GM10266 (cell line): ENCODE measurements around the gene UVSSA.

Experiments used
- DNase-seq: peaks from one replicate; pipeline ENCODE4 v3.0.0; 2012; ENCODE audit errors: extremely low spot score
- TF ChIP-seq, protein P1 (sequence below): IDR thresholded peaks from 2 replicates; pipeline ENCODE4 v1.5.1; 2012; ENCODE audit warnings: mild to moderate bottlenecking, low read depth; ENCODE audit not compliant: control insufficient read depth, insufficient read depth; ENCODE audit errors: missing control alignments

UVSSA gene

DNA sequence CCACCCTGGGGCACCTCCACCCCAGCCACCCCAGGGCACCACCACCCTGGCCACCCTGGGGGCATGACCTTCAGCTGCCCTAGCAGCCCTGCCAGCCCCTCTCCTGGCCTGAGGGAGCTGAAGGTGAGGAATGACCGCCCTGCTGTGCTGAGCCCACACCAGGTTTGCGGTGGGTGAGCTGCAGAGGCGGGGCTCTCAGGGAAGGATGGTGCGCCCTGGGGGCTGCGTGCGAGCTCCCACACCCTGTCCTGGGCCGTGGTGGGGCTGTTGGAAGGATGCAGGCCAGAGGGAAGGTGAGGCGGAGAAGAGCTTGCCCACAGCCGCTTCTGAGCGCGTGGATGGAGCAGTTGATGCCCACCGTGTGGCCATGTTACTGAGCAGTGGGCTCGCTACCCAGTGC is 17.7 kb downstream of the UVSSA start:
- TF ChIP-seq, protein P1, sequence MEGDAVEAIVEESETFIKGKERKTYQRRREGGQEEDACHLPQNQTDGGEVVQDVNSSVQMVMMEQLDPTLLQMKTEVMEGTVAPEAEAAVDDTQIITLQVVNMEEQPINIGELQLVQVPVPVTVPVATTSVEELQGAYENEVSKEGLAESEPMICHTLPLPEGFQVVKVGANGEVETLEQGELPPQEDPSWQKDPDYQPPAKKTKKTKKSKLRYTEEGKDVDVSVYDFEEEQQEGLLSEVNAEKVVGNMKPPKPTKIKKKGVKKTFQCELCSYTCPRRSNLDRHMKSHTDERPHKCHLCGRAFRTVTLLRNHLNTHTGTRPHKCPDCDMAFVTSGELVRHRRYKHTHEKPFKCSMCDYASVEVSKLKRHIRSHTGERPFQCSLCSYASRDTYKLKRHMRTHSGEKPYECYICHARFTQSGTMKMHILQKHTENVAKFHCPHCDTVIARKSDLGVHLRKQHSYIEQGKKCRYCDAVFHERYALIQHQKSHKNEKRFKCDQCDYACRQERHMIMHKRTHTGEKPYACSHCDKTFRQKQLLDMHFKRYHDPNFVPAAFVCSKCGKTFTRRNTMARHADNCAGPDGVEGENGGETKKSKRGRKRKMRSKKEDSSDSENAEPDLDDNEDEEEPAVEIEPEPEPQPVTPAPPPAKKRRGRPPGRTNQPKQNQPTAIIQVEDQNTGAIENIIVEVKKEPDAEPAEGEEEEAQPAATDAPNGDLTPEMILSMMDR: no peak
- DNase-seq: no peak

DNA sequence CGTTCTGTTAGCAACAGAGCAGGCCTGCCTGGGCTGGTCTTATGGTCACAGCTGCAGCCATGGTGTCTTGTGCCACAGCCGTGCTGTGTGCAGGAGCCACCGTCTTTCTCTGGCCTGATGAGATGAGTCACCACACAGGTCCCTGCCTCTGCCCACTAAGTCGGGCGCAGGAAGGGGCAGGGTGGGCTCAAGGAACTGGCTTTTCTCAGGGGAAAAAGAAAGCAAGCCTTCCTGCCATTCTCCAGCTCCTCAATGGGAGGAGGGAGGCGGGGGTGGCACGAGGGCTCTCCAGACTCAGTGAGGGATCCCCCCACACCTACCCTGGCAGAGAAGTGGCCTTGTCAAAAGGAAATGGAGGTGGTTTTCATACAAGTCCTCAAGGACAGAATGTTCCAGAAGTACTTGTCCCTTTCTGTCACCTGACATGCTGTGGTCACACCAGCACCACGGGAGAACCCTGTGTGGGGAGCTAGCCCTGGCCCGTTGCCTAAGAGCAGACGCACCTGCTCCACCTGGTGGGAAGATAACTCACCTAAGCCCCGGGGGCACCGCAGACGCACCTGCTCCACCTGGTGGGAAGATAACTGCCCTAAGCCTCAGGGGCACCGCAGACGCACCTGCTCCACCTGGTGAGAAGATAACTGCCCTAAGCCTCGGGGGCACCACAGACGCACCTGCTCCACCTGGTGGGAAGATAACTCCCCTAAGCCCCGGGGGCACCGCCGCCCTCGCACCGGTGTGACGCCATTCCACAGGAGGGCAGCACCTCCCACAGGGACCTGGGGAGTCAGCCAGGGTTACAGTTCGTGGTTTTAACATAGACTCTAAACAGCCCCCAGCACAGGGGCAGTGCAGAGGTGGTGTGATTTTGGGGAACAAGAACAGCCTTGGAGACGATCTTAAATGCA is 18.5 kb downstream of the UVSSA start:
- TF ChIP-seq, protein P1: peak; percentile 9
- DNase-seq: no peak

DNA sequence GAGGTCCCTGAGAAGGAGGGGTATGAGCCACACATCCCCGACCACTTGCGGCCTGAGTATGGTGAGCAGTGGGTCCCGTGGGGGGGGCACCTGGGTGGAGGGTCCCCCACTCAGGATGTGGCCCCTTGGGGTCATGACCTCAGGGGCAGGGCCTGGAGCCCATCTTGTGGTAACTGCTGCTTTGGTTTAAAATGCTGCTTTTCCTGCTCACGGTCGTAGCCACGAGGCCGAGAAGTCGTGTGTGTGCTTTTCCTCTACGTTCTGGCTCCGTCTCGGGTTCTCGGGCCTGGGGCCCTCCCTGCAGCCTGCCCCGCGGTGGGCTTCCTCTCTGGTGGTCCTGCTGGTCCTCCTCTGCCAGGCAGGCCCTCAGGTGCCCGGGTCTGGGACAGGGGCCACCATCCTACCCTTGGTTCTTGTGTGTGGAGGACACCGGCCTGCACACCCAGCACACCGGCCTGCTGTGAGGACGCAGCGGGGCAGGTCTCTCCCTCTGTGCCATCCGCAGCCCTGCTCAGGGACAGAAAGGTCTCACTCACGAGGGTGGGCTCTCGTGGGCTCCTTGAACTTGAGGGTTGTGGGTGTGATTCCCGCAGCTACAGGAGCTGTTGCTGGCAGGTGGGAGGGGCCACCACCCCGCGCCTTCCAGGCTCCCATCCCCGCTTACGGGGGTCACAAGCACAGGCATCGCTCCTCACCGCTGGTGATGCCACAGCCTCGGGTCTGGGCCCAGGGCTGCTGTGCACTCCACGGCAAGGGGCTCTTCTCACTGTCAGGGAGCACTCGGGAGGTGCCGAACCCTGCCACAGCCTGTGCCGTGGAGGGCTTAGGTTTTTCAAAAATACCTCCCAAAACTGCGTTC is 19.6 kb downstream of the UVSSA start:
- TF ChIP-seq, protein P1: no peak
- DNase-seq: no peak

DNA sequence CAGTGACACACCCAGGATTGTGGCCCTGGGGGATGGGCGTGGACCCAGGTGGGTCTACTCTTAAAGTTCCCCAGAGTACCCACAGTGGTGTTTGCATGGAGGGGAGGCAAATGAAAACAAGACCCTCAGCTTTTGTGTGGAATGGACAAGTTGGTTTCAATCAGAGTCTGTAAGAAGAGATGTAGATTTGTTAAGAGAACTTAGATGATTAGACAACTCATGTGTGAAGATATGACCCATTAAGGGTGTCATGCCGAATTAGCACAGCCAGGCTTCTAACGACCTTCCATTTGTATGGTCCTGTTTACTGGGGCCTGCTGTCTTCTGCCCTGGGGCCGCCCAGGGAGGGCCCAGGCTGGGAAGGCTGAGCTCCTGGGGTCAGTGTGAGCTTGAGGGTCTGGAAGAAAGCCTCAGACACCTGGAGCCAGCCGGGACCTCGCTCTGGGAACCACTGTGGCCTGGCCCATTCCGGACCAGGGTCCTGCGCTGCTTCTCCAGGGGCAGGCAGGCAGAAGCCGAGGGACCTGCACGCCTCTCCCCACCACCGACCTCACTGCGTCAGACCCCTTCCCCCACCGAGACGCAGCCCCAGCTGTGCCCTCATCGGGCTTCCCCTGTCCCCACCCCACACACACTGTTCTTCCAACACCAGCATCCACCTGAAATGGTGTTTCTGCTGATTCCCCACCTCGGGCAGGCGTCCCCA is 20.4 kb downstream of the UVSSA start:
- TF ChIP-seq, protein P1: no peak
- no peak for DNase-seq

DNA sequence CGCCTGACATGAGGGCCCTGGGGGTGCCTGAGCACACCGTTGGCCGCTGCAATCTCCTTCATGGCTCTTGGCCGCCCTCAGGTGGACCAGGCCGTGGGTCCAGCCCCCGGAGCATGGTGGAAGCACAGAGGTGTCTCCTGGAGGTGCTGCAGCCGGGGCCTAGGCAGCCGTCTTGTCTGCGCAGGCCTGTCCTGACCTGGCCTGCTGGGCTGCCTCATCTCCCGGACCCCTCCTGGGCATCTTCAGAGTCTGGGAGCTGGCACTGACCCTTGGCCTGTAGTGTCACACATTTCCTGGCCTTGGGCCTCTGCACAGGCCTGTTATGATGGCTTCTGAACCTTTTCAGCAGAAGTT is 20.9 kb downstream of the UVSSA start:
- TF ChIP-seq, protein P1: no peak
- DNase-seq: no peak

DNA sequence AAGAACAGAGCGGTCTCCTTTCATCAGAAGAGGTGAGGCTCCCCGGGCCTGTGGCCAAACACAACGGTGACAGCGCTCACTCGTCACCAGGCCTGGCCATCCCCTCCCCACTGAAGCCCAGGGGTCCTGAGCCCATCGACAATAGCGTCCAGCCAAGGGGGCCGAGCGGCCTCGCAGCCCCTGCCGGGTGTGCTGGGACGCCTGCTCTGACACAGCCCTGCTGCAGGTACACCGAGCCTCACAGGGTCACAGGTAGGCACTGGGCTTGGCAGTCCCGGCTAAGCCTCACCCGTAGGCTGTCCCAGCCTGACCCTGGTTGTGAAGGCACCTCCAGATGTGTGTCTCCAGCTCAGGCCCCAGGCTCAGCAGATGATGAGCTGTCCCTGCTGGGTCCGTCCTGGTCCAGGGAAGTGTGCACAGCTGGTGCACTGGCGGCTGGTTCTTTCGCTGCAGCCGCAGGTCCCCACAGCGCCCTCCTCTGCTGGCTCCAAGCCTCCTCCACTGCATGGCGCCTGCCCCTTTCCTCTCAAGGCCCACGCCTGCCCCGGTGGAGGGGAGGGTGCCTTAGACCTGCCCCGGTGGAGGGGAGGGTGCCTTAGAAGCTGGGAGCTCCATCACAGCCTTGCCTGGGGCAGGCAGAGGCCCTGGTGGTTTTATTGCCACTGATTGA is 21.5 kb downstream of the UVSSA start:
- DNase-seq: no peak
- TF ChIP-seq, protein P1: no peak
